ENCODE data around the gene GANC.
"Not testable (repeated sequence)": the region's sequence is repeated elsewhere in the genome, so short reads cannot be mapped to it uniquely, and the experiment has no call there.

The GANC gene

GRCh38 chr15:42283671-42284070 lies 10.7 kb downstream of the GANC start:
- no peak for DNase-seq

GRCh38 chr15:42284551-42284950 lies 11.6 kb downstream of the GANC start:
- DNase-seq: no peak

GRCh38 chr15:42285034-42285433 lies 12.0 kb downstream of the GANC start:
- DNase-seq: no peak

- DNase-seq: no peak
Measured at GRCh38 chr15:42286445-42287029, 13.5 kb downstream of the GANC start.

- no peak for DNase-seq
Measured at GRCh38 chr15:42287931-42288330, 14.9 kb downstream of the GANC start.

- no peak for DNase-seq
Measured at GRCh38 chr15:42289166-42289565, 16.2 kb downstream of the GANC start.

- DNase-seq: not testable (repeated sequence)
Measured at GRCh38 chr15:42301004-42301403, 28.0 kb downstream of the GANC start.

GRCh38 chr15:42306681-42307080 lies 33.7 kb downstream of the GANC start:
- no peak for DNase-seq

- DNase-seq: no peak
Measured at GRCh38 chr15:42313463-42313862, 40.5 kb downstream of the GANC start.

- DNase-seq: no peak
Measured at GRCh38 chr15:42314818-42315217, 41.8 kb downstream of the GANC start.

GRCh38 chr15:42315521-42315920 lies 42.5 kb downstream of the GANC start:
- no peak for DNase-seq

- not testable (repeated sequence) for DNase-seq
Measured at GRCh38 chr15:42316282-42316805, 43.3 kb downstream of the GANC start.

- no peak for DNase-seq
Measured at GRCh38 chr15:42319206-42319605, 46.2 kb downstream of the GANC start.

- no peak for DNase-seq
Measured at GRCh38 chr15:42324308-42324707, 51.3 kb downstream of the GANC start.

GRCh38 chr15:42329161-42329560 lies 56.2 kb downstream of the GANC start:
- no peak for DNase-seq

- no peak for DNase-seq
Measured at GRCh38 chr15:42329992-42330391, 57.0 kb downstream of the GANC start.

- DNase-seq: no peak
Measured at GRCh38 chr15:42331235-42331634, 58.2 kb downstream of the GANC start.

- no peak for DNase-seq
Measured at GRCh38 chr15:42332331-42332730, 59.3 kb downstream of the GANC start.

GRCh38 chr15:42335074-42335473 lies 62.1 kb downstream of the GANC start:
- no peak for DNase-seq

- DNase-seq: not testable (repeated sequence)
Measured at GRCh38 chr15:42336650-42337049, 63.6 kb downstream of the GANC start.

GRCh38 chr15:42337104-42337503 lies 64.1 kb downstream of the GANC start:
- not testable (repeated sequence) for DNase-seq

GRCh38 chr15:42338500-42338899 lies 65.5 kb downstream of the GANC start:
- no peak for DNase-seq

GRCh38 chr15:42343596-42344232 lies 70.7 kb downstream of the GANC start:
- DNase-seq: no peak

- DNase-seq: no peak
Measured at GRCh38 chr15:42344763-42345162, 71.8 kb downstream of the GANC start.

- DNase-seq: no peak
Measured at GRCh38 chr15:42345504-42345903, 72.5 kb downstream of the GANC start.
